ENCODE data around the gene HARS2.

- TF ChIP-seq, protein P1, sequence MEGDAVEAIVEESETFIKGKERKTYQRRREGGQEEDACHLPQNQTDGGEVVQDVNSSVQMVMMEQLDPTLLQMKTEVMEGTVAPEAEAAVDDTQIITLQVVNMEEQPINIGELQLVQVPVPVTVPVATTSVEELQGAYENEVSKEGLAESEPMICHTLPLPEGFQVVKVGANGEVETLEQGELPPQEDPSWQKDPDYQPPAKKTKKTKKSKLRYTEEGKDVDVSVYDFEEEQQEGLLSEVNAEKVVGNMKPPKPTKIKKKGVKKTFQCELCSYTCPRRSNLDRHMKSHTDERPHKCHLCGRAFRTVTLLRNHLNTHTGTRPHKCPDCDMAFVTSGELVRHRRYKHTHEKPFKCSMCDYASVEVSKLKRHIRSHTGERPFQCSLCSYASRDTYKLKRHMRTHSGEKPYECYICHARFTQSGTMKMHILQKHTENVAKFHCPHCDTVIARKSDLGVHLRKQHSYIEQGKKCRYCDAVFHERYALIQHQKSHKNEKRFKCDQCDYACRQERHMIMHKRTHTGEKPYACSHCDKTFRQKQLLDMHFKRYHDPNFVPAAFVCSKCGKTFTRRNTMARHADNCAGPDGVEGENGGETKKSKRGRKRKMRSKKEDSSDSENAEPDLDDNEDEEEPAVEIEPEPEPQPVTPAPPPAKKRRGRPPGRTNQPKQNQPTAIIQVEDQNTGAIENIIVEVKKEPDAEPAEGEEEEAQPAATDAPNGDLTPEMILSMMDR (conservative IDR thresholded peaks at IDR 0.05), result no peak
- peak; percentile 77 for TF ChIP-seq ZFX (IDR thresholded peaks at IDR 0.05)
Observed at GRCh38 chr5:140690941-140691924, at the start of gene HARS2, which contains the start of gene HARS1.

Data from C4-2B (cell line).